Measurements from ENCODE around the gene IDUA. TPM values are rescaled to one million over a fixed set of nuclear protein-coding genes. Genes with fewer than 3 reads are reported as not detected.
"Not testable (repeated sequence)": the region's sequence is repeated elsewhere in the genome, so short reads cannot be mapped to it uniquely, and the experiment has no call there.

IDUA gene
- total and polyA plus RNA-seq, 4 donors: 3.0 to 4.5 (median 3.8) TPM

DNA sequence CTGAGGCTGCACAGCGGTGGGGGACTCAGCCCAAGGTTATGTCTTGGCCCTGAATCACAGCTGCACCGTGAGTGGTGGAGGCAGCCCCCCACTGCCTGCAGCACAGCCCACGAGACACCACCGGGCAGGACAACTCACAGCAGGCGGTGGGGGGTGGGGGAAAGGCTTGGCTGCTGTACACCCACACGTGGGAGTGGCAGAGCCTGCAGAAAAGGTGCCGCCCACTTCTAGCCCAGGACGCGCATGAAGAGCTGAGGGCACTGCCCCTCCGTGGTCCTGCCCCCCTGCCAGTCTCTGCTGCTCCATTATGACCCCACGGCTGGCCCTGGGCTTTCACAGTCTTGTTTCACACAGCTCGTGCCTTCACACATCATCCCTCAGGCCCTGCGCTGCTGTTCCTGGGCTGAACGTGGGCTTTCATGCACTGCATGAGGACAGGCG is 65.4 kb downstream of the IDUA start:
- no peak overlapping the region for H3K27ac ChIP-seq (ENCODE audit: low read depth in 1 of 2, low read length in 2 of 2)
- H3K27me3 ChIP-seq (ENCODE audit: control insufficient read depth in 4 of 4, insufficient read depth in 4 of 4, low read length in 3 of 4): peaks cover 0 to 10% (median 5%) of the 10 kb centered on the region in 4 donors
- H3K9me3 ChIP-seq (ENCODE audit: control insufficient read depth in 4 of 4, low read length in 3 of 4): no peaks in the 10 kb centered on the region
- DNase-seq (ENCODE audit: low spot score): no peak
- no peak overlapping the region for H3K9ac ChIP-seq (ENCODE audit: low read depth in 1 of 2, low read length in 2 of 2)
- peaks cover 3 to 11% (median 6%) of the 10 kb centered on the region in 4 donors for H3K4me1 ChIP-seq (ENCODE audit: control insufficient read depth in 4 of 4, insufficient read depth in 4 of 4, low read length in 3 of 4)
- no peak for TF ChIP-seq HNF4G (IDR thresholded peaks at IDR 0.05)
- no peaks in the 10 kb centered on the region for H3K36me3 ChIP-seq (ENCODE audit: control insufficient read depth in 4 of 4, insufficient read depth in 3 of 4, low read depth in 1 of 4, low read length in 3 of 4)
- H3K4me3 ChIP-seq (ENCODE audit: low read depth in 1 of 3, low read length in 3 of 3): no peak overlapping the region
- WGBS: 69% methylated on average over 15 of the region's 15 CpGs

DNA sequence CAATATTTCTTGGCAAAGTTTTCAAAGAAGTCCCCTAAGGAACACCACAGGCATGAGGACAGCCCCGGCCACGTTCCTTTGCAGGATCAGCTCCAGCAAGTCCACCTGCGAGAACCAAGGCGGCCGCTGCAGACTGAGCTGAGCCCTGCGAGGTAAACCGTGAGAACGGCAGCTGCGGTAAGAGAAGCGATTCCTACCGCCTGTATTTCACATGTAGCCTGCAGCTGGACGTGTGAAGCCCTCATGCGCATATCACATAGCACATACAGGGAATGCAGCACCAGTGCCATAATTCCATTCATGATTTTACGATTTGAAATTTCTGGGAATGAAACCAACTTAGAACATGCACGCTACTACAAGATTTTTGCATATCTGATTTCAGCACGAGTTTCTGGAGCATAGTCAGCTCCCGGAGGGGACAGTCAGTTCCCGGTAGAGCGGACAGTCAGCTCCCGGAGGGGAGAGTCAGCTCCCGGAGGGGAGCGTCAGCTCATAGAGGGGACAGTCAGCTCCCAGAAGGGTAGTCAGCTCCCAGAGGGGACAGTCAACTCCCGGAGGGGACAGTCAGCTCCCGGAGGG is 66.3 kb downstream of the IDUA start:
- 62% methylated on average over 24 of the region's 24 CpGs for WGBS
- Histone ChIP-seq H3K36me3 (ENCODE audit: control insufficient read depth in 4 of 4, insufficient read depth in 3 of 4, low read depth in 1 of 4, low read length in 3 of 4) (no peaks in the 10 kb centered on the region), H3K4me1 (ENCODE audit: control insufficient read depth in 4 of 4, insufficient read depth in 4 of 4, low read length in 3 of 4) (peaks cover 0 to 2% (median 0%) of the 10 kb centered on the region in 4 donors), H3K9me3 (ENCODE audit: control insufficient read depth in 4 of 4, low read length in 3 of 4) (no peaks in the 10 kb centered on the region), H3K27ac (ENCODE audit: low read depth in 1 of 2, low read length in 2 of 2) (no peak overlapping the region), H3K4me3 (ENCODE audit: low read depth in 1 of 3, low read length in 3 of 3) (no peak overlapping the region), H3K27me3 (ENCODE audit: control insufficient read depth in 4 of 4, insufficient read depth in 4 of 4, low read length in 3 of 4) (peaks cover 0 to 10% (median 5%) of the 10 kb centered on the region in 4 donors), H3K9ac (ENCODE audit: low read depth in 1 of 2, low read length in 2 of 2) (no peak overlapping the region)
- TF ChIP-seq, protein P1, sequence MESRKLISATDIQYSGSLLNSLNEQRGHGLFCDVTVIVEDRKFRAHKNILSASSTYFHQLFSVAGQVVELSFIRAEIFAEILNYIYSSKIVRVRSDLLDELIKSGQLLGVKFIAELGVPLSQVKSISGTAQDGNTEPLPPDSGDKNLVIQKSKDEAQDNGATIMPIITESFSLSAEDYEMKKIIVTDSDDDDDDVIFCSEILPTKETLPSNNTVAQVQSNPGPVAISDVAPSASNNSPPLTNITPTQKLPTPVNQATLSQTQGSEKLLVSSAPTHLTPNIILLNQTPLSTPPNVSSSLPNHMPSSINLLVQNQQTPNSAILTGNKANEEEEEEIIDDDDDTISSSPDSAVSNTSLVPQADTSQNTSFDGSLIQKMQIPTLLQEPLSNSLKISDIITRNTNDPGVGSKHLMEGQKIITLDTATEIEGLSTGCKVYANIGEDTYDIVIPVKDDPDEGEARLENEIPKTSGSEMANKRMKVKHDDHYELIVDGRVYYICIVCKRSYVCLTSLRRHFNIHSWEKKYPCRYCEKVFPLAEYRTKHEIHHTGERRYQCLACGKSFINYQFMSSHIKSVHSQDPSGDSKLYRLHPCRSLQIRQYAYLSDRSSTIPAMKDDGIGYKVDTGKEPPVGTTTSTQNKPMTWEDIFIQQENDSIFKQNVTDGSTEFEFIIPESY (IDR thresholded peaks at IDR 0.05): no peak
- TF ChIP-seq, protein P2, sequence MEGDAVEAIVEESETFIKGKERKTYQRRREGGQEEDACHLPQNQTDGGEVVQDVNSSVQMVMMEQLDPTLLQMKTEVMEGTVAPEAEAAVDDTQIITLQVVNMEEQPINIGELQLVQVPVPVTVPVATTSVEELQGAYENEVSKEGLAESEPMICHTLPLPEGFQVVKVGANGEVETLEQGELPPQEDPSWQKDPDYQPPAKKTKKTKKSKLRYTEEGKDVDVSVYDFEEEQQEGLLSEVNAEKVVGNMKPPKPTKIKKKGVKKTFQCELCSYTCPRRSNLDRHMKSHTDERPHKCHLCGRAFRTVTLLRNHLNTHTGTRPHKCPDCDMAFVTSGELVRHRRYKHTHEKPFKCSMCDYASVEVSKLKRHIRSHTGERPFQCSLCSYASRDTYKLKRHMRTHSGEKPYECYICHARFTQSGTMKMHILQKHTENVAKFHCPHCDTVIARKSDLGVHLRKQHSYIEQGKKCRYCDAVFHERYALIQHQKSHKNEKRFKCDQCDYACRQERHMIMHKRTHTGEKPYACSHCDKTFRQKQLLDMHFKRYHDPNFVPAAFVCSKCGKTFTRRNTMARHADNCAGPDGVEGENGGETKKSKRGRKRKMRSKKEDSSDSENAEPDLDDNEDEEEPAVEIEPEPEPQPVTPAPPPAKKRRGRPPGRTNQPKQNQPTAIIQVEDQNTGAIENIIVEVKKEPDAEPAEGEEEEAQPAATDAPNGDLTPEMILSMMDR (IDR thresholded peaks at IDR 0.05; ENCODE audit: low read depth, low read length, missing input control): no peak
- TF ChIP-seq YY1 (IDR thresholded peaks at IDR 0.05): no peak
- TF ChIP-seq SP1 (IDR thresholded peaks at IDR 0.05): no peak
- TF ChIP-seq, protein P3, sequence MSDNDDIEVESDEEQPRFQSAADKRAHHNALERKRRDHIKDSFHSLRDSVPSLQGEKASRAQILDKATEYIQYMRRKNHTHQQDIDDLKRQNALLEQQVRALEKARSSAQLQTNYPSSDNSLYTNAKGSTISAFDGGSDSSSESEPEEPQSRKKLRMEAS (IDR thresholded peaks at IDR 0.05): no peak
- no peak for TF ChIP-seq NR2F2 (IDR thresholded peaks at IDR 0.05)
- TF ChIP-seq RAD21 (IDR thresholded peaks at IDR 0.05): no peak
- no peak for TF ChIP-seq GABPA (IDR thresholded peaks at IDR 0.05 in 1 of 2, conservative IDR thresholded peaks at IDR 0.05 in 1 of 2)
- no peak for TF ChIP-seq HNF4G (IDR thresholded peaks at IDR 0.05)
- TF ChIP-seq, protein P4, sequence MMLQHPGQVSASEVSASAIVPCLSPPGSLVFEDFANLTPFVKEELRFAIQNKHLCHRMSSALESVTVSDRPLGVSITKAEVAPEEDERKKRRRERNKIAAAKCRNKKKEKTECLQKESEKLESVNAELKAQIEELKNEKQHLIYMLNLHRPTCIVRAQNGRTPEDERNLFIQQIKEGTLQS (IDR thresholded peaks at IDR 0.05): no peak
- no peak for TF ChIP-seq EGR1 (IDR thresholded peaks at IDR 0.05; ENCODE audit: low read depth in 2 of 2)
- TF ChIP-seq FOXA1 (IDR thresholded peaks at IDR 0.05): no peak
- TF ChIP-seq FOXA2 (IDR thresholded peaks at IDR 0.05): no peak
- no peak for TF ChIP-seq HNF4A (conservative IDR thresholded peaks at IDR 0.05)
- TF ChIP-seq, protein P5, sequence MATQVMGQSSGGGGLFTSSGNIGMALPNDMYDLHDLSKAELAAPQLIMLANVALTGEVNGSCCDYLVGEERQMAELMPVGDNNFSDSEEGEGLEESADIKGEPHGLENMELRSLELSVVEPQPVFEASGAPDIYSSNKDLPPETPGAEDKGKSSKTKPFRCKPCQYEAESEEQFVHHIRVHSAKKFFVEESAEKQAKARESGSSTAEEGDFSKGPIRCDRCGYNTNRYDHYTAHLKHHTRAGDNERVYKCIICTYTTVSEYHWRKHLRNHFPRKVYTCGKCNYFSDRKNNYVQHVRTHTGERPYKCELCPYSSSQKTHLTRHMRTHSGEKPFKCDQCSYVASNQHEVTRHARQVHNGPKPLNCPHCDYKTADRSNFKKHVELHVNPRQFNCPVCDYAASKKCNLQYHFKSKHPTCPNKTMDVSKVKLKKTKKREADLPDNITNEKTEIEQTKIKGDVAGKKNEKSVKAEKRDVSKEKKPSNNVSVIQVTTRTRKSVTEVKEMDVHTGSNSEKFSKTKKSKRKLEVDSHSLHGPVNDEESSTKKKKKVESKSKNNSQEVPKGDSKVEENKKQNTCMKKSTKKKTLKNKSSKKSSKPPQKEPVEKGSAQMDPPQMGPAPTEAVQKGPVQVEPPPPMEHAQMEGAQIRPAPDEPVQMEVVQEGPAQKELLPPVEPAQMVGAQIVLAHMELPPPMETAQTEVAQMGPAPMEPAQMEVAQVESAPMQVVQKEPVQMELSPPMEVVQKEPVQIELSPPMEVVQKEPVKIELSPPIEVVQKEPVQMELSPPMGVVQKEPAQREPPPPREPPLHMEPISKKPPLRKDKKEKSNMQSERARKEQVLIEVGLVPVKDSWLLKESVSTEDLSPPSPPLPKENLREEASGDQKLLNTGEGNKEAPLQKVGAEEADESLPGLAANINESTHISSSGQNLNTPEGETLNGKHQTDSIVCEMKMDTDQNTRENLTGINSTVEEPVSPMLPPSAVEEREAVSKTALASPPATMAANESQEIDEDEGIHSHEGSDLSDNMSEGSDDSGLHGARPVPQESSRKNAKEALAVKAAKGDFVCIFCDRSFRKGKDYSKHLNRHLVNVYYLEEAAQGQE (IDR thresholded peaks at IDR 0.05): no peak
- no peak for TF ChIP-seq RXRA (IDR thresholded peaks at IDR 0.05)
- no peak for DNase-seq (ENCODE audit: low spot score)

DNA sequence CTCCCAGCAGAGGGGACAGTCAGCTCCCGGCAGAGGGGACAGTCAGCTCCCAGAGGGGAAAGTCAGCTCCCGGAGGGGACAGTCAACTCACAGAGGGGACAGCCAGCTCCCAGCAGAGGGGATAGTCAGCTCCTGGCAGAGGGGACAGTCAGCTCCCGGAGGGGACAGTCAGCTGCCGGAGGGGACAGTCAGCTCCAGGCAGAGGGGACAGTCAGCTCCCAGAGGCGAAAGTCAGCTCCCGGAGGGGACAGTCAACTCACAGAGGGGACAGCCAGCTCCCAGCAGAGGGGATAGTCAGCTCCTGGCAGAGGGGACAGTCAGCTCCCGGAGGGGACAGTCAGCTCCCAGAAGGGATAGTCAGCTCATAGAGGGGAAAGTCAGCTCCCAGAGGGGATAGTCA is 67.0 kb downstream of the IDUA start:
- not testable (repeated sequence) for H3K27ac ChIP-seq (ENCODE audit: low read depth in 1 of 2, low read length in 2 of 2); DNase-seq (ENCODE audit: low spot score); H3K9me3 ChIP-seq (ENCODE audit: control insufficient read depth in 4 of 4, low read length in 3 of 4); H3K9ac ChIP-seq (ENCODE audit: low read depth in 1 of 2, low read length in 2 of 2); H3K36me3 ChIP-seq (ENCODE audit: control insufficient read depth in 4 of 4, insufficient read depth in 3 of 4, low read depth in 1 of 4, low read length in 3 of 4); H3K4me3 ChIP-seq (ENCODE audit: low read depth in 1 of 3, low read length in 3 of 3); H3K4me1 ChIP-seq (ENCODE audit: control insufficient read depth in 4 of 4, insufficient read depth in 4 of 4, low read length in 3 of 4)
- WGBS: 54% methylated on average over 7 of the region's 7 CpGs
- H3K27me3 ChIP-seq (ENCODE audit: control insufficient read depth in 4 of 4, insufficient read depth in 4 of 4, low read length in 3 of 4): peaks cover 0 to 14% (median 6%) of the 10 kb centered on the region in 4 donors

All from liver (tissue), 9 donors.